NCI-H2227 treated with DMSO at 0.1 percent for 48 hours (cell line): Measurements from ENCODE around the gene SELENOK.

Experiments used
- DNase-seq: peaks from one replicate; lab custom pipeline; 2025; lab: John Stamatoyannopoulos, UW

SELENOK gene

DNA sequence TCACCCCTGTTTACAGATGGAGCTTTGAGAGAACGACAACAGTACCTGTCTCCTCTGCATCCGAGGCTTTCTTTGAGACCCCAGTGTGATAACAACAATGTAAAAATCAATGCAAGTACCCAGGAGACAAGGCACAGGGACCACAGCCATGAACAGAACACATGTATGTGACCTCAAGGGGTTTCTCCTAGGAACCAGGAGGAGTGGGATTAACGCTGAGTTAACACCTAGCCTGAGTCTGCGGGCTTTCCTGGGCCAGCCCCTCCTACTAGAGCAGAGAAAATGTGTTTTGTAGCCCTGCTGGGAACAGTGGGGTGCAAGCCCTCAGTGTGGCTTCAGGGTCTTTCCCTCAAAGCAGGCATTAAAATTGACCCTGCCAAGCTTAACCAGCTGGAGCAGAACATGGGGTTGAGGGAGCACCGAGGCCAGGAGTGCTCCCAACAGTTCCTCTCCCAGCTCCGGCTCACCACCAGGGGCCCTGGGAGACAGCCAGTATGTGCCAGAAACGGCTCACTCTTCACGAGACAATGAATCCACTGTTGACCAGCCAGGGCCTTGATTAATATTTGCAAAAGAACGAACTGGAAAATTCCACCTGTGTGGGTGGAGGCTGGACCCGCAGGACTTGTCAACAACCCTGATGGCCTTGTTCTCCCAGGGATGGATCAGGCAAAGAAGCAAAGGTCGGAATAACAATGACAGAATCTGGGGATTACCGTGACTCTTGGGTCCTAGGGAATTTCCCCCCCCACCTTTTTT is 49.0 kb downstream of the SELENOK start:
- no peak for DNase-seq

DNA sequence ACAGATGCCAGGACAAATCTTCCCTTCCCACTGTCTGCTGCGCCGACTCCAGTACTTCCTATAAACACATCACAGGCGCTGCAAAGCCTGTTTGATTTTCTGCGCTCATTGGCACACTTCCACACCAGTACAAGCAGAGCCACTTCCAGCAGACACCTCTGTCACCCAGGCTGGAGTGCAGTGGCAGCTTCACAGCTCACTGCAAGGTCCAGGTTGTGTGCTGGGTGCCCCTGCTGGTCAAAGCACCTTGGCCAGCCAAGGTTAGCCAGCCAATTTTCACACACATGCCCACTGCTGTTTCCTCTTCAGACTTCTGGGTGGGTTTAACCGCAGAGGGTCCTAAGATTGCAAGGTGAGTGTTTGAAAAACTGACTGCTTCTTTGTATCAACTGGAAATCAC is 50.4 kb downstream of the SELENOK start:
- DNase-seq: no peak

DNA sequence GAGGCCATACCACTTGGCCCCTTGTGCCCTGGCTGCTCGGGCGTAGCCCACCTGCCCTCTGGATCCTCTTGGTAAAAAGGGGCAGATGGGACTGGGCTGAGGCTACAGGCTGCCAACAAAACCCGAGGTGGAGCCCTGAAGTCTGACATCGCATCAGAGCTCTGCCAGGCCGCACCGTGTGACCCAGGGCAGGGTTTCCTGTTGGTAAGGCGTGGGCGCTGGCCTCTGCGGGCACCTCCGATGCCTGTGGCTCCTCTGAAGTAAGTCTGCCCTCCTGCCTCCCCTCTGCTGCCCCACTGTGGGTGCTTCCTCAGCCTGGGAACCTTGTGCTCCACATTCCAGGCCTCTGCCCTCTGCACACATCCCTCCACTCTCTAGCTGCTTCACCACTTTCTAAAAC is 54.3 kb downstream of the SELENOK start:
- DNase-seq: no peak

DNA sequence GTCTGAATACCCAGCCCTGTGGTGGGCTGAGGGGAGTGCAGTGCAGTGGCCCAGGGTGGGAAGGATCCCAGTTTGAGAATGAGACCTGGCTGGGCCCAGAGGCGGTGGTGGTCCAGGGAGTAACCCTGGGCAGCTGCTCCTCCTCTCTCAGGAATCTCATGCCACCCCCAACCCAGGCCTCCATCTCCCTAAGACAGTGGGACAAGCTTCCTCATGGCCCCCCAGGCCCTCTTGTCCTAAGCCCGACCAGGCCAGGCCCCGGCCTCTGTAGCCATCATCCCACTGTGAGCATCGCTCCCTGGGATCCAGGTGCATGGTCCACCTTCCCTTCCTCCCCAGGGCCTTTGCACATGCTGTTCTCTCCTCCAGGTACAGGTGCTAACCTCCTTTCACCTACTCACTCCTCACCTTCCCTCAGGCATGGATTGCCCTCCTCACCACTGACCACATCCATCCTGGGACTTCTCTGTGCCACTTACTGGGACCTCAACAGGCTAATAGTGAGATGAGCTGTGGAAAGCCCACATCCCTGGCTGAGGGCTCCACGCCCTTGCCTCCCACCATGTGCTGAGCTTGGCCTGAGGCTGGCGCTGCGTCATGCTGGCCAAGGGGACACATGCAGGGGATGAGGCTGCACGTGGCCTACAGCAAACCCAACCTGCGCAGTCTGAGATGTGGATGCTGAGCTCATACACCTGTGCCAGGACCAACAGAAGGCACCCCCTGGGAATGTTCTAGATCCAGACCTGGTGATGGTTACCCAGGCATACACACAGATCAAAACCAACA is 55.4 kb downstream of the SELENOK start:
- no peak for DNase-seq

DNA sequence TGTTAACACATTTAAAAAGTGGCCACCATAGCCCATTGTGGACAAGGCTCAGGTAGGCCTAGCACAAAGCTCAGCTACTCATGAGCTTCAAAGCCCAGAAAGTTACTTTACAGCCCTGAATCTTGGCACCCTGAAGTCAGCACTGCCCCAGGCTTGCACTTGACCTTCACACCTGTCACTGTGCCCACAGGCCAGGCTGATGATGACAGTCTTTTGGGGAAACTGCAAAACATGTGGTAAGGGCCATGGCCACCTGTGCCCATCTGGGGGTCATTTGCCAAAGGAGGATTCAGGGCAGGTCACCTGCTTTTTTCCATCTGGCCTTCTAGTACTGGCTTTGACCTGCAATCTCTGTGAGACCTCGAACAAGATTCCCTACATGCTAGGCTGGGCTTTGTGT is 56.4 kb downstream of the SELENOK start:
- DNase-seq: no peak

DNA sequence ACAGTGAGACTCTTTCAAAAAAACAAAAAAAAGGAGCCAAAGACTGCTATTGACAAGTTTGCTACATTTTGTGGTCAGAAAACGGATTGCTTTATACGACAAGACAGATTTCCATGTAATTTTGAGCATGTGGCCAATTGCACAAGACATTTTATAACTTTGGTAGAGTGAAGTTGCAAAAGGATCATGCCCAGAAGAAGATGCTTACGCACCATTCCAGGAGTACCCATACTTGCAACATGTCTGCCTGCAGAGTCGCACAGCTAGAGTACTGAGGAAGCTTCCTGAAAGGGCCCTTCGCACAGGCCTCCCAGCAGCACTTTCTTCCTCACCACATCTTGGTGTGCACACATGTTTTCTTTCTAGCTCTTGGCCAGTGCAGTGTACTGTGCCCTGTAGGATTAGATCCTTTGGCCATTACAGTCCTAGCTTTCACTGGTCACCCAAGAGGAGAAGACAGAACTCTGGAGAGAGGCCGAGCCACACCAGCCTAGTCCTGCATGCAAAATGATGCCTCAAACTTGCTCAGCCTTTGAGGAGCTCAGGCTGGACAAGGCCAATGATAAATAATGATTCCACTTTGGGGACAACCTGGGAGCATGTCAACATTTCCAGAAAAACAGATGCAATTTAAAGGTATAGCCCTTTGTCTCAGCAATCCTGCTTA is 57.1 kb downstream of the SELENOK start:
- no peak for DNase-seq
